DMS 273 (cell line): ENCODE measurements around the gene ATP9A.
"Not testable (repeated sequence)": the region's sequence is repeated elsewhere in the genome, so short reads cannot be mapped to it uniquely, and the experiment has no call there.

ENCODE experiments used
- DNase-seq: peaks from one replicate; lab custom pipeline; 2025; ENCODE audit not compliant: unreplicated experiment; lab: John Stamatoyannopoulos, UW

Gene ATP9A

DNA sequence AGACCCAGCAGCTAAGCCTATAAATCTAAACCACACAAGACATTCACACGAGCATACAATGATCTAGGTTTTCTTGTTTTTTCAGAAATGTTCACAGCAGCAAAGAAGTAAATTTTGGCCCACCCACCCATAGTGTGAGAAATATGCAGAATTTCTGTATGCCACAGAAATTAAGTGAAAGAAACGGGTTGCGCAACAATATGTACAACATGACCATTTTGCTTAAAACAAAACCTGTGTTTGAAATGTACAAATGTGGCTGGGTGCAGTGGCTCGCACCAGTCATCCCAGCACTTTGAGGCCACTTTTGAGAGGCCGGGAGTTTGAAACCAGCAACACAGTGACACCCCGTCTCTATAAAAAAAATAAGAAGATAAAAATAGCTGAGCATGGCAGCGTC lies 24.8 kb upstream of the ATP9A start:
- DNase-seq, result no peak

GRCh38 chr20:51791626-51792025 lies 23.4 kb upstream of the ATP9A start:
- DNase-seq, result no peak

DNA sequence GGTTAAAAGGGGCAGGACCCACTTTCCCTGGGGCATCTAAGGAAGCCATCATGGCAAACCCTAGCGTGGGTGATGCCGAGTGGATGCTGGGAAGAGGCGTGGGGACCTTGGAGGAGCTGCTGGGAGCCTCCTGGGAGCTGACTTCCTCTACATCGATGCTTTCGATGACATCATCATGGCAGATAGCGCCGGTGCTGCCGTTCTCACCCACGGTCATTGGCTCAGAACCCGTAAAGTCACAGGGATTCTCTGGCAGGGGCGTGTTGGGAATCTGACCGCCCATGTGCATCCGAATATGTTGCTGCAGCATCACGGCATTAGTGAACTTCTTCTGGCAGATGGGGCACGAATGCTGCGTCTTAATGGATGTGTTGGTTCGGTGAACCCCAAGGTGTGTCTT lies 22.1 kb upstream of the ATP9A start:
- DNase-seq, result no peak

DNA sequence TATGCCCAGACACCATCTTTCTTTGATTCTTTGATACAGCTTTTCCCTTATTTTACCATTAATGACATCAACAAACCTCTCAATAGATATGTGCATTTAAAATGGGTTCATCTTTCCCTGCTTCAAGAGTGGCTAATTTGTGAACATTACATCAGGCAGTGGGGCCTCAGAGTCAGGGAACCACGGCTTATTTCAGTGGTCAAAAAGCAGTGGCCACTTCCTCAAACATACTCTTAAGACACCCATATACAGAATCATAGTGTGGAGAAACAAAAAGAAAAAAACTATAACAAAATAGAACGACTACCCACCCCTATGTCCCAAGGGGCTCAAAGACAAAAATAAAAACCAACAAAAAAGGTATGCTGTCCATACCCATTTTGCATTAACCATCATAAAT lies 21.2 kb upstream of the ATP9A start:
- DNase-seq, result no peak

GRCh38 chr20:51788822-51789221 lies 20.6 kb upstream of the ATP9A start:
- no peak for DNase-seq

DNA sequence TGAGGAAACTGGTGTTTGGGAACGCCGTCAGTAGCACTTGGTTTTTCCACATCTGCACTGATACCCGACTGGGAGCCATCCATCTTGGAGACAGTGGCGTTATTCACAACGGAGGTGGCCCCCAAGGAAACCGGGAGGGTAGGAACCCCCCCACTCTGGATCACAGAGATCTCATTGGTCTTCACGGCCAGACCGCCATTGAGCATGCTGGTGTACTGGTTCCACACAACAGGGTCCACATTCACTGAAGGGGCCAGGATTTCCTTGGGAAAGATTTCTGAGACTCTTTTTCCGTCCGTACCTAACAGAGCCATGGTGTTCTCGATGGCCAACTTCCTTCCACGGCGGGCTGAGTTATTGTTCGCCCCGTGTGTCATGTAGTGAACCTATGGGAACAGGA lies 16.1 kb upstream of the ATP9A start:
- DNase-seq, result no peak

DNA sequence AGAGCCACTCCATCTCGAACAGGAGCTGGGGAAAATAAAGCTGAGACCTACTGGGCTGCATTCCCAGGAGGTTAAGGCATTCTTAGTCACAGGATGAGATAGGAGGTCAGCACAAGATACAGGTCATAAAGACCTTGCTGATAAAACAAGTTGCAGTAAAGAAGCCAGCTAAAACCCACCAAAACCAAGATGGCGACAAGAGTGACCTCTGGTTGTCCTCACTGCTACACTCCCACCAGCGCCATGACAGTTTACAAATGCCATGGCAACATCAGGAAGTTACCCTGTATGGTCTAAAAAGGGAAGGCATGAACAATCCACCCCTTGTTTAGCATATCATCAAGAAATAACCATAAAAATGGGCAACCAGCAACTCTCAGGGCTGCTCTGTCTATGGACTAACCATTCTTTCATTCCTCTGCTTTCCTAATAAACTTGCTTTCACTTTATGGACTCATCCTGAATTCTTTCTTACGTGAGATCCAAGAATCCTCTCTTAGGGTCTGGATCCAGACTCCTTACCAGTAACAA lies 10.1 kb upstream of the ATP9A start:
- DNase-seq, result not testable (repeated sequence)

DNA sequence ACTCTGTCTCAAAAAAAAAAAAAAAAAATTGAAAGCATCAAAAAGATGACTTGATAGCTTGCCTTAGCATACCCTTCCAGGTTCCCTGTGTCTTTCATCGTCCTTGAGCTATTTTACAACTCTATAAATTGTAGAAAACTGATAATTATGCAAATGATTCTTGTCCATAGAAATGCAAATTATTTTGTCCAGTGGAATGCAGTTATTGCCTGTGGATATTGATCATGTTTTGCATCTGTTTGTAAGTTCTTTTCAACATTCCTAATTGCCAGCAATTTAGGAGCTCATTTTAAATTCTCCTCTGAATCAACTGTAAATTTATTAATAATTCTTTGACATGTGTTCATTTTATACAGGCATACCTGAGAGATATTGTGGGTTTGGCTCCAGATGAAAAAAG lies 7.1 kb upstream of the ATP9A start:
- DNase-seq, result no peak

- DNase-seq, result no peak
Measured at GRCh38 chr20:51772236-51772635, 4.0 kb upstream of the ATP9A start.

DNA sequence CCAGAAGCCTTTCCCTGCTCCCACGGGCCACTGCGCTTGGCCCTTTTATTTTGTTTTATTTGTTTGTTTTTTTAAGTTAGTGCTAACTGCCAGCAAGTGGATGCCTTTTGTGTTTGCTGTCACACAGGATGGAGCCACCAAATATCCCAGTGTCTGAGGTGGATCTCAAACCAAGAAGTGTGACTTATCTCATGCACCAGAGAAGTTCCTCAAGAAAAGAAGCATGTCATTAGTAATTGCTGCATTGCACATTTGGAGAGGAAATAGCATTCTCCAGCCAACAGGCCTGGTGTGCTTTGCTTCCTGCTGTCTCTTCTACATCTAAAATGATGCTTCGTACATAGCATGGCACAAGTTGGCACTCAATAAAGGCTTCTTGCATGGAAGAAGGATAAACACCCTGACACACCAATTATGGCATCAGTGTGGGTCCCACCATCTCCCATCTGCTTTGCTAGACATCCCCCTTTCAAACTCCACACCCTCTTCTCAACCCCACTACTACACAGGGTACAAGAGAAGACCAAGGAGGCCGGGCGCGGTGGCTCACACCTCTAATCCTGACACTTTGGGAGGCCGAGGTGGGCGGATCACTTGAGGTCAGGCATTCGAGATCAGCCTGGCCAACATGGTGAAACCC lies 1.9 kb upstream of the ATP9A start:
- DNase-seq, result no peak

DNA sequence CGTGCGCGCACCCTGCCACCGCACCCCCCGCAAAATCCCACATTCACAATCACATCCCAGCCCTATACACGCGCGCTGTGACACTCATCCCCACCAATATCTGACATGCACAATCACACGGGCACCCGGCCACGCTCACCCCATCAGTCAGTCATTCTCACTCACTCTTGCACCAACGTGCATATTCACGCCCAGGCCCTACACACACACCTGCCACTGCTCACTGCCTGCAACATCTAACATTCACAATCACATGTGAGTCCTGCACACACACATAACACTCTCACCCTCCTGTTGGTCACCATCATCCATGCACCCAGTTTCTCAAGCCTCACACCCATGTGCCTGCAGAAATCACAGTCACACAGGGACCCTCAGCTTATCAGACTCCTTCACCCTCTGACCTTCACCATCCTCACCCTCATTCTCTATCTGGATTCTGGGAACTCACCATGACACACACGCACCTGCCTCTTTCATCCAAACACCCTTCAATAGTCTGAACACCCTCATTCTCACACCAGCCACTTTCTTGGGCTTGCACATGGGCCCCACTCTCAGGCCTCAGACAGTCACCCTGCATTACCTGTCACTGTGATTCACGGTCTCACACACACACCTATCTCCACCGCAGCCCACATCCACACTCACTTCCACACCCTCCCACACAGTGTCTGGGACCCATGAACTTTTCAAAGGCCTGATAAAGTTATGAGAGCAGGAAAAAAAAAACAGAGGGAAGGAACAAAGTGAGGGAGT lies 748 bp upstream of the ATP9A start:
- peak; percentile 27 for DNase-seq

DNA sequence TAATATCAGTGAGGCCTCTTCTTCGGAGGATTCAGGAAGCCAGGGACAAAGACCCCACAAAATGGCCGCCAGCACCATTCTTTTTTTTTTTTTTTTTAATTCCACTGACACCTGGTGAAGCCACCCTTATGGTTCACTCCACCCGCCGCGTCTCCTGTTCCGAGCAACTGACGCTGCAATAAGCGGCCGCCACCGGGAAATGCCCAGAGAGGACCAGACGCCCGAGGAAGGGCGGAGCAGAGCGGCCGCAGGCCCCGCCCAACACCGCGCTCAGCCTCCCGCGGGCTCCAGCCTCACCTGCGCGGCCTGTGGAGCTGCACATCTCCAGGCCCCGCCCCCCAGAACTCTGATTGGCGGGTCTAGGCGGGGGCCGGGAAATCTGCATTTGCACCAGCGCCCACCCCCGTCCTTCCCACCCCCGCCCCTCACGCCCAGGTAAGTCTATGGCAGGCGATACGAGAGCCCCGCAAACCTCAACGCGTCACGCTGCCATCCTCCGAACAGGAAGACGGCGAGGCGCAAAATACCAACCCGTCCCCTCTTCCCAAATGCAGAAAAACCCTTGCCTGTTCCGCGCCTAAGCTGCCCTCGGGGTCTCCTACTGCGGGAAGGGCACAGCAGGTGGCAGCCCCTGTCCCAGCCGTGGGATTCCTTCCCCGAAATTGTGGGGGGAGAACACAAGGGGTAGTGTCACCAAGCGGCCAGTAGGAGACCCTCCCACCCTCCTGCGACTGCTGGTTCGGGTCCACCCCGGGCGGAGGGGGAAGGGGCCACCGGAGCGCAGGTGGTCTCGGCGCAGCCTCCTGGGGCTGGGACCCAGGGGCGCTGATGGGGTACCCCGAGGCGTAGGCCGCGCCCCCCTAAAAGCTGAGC lies 960 bp downstream of the ATP9A start:
- DNase-seq, result peak; percentile 88

DNA sequence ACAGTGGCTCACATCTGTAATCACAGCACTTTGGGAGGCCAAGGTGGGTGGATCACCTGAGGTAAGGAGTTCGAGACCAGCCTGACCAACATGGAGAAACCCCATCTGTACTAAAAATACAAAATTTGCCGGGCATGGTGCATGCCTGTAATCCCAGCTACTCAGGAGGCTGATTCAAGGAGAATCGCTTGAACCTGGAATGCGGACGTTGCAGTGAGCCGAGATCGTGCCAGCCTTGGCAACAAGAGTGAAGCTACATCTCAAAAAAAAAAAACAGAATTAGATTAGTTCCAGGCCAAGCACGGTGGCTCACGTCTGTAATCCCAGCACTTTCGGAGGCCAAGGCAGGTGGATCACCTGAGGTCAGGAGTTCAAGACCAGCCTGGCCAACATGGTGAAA lies 2.8 kb downstream of the ATP9A start:
- DNase-seq, result not testable (repeated sequence)

GRCh38 chr20:51763965-51764602 lies 4.1 kb downstream of the ATP9A start:
- DNase-seq, result no peak

- DNase-seq, result no peak
Measured at GRCh38 chr20:51760905-51761546, 7.2 kb downstream of the ATP9A start.

DNA sequence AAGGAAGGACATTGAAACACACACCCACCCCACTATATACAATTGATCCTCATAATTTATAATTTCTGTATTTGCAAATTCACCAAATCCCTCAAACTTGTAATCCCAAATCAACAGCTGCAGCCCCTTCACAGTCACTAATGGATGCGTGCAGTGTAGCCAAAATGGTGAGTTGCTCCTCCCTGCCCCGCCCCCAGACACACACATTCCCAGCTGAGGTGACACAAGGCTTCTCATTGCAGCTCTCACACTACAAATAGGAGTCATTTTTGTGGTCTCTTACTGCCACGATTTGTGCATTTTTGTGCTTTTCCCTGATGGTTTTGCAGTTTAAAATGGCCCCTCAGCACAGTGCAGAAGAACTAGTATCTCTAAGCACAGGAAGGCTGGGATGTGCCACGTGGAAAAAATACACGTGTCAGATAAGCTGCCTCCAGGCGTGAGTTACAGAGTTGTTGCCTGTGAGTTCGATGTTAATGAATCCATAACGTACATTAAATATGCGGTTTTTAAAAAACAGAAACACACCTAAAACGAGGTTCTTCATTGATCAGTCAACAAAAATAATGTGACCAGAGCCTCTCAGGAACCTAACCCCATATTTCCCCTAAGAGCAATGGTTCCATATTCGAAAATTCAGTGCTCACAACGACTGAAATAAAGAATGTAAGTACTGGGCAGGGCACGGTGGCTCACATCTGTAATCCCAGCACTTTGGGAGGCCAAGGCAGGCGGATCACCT lies 8.2 kb downstream of the ATP9A start:
- DNase-seq, result no peak

GRCh38 chr20:51758978-51759544 lies 9.1 kb downstream of the ATP9A start:
- DNase-seq, result no peak

DNA sequence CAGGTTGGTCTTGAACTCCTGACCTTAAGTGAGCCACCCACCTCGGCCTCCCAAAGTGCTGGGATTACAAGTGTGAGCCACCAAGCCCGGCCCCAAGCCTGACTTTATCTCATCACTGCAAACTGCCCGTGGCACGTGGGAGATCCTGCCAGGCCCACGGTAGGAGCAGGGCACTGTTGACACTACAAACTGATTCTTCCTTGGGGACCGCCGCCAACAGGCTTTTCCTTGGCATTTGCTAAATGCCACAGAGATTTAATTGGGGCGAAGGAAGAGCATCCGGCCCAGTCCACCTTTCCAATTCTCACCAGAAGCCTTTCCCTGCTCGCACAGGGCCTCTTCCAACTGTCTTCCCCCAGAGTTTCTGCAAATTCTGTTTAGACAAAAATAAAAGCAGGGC lies 11.0 kb downstream of the ATP9A start:
- no peak for DNase-seq

GRCh38 chr20:51756653-51757052 lies 11.5 kb downstream of the ATP9A start:
- no peak for DNase-seq

GRCh38 chr20:51753220-51753619 lies 15.0 kb downstream of the ATP9A start:
- not testable (repeated sequence) for DNase-seq
